A673 (cell line): ENCODE results near the gene CUBN.

Experiments used
- CTCF ChIP-seq: fragments of 300-800, 200-600 bp; sonication (generic); conservative IDR thresholded peaks from 2 replicates; pipeline ENCODE4 v1.5.1; 2017; ENCODE audit warnings: low read depth, mild to moderate bottlenecking, antibody characterized with exemption, low read length, moderate library complexity, mixed read lengths
- EZH2 ChIP-seq: fragments of 200-600 bp; sonication (generic); IDR thresholded peaks from 2 replicates; pipeline ENCODE4 v1.6.1; 2017; ENCODE audit warnings: borderline replicate concordance, low read depth, mild to moderate bottlenecking, mixed read lengths, antibody characterized with exemption, low read length; ENCODE audit not compliant: poor library complexity, severe bottlenecking

GRCh38 chr10:16789765-16790164 is 339.8 kb downstream of the CUBN start:
- TF ChIP-seq CTCF: no peak
- TF ChIP-seq EZH2: no peak
